ENCODE data around the gene MGRN1.
A peak's percentile ranks its signal among the peaks of the same experiment; 100 is the strongest.

The MGRN1 gene

GRCh38 chr16:4654964-4655590, 30.5 kb downstream of the MGRN1 start:
- DNase-seq: no peak

GRCh38 chr16:4655801-4656200, 31.2 kb downstream of the MGRN1 start:
- DNase-seq: no peak

GRCh38 chr16:4656221-4656620, 31.6 kb downstream of the MGRN1 start:
- no peak for DNase-seq

- no peak for DNase-seq
Observed at GRCh38 chr16:4656695-4657686, 32.4 kb downstream of the MGRN1 start.

GRCh38 chr16:4659363-4660353, 35.0 kb downstream of the MGRN1 start:
- DNase-seq: no peak

- peak; percentile 91 to 92 for DNase-seq
Observed at GRCh38 chr16:4660454-4661007, 35.9 kb downstream of the MGRN1 start.

GRCh38 chr16:4661661-4662060, 37.0 kb downstream of the MGRN1 start:
- no peak for DNase-seq

GRCh38 chr16:4663465-4663776, 38.8 kb downstream of the MGRN1 start:
- no peak for DNase-seq

GRCh38 chr16:4663777-4664465, 39.3 kb downstream of the MGRN1 start:
- DNase-seq: no peak

- peak; percentile 72 to 75 for DNase-seq
Observed at GRCh38 chr16:4664538-4665418, 40.2 kb downstream of the MGRN1 start.

GRCh38 chr16:4666537-4667202, 42.0 kb downstream of the MGRN1 start:
- no peak for DNase-seq

GRCh38 chr16:4667203-4667963, 42.8 kb downstream of the MGRN1 start:
- no peak for DNase-seq

GRCh38 chr16:4668313-4668960, 43.8 kb downstream of the MGRN1 start:
- no peak for DNase-seq

- no peak for DNase-seq
Observed at GRCh38 chr16:4673387-4674046, 48.9 kb downstream of the MGRN1 start.

GRCh38 chr16:4674926-4675530, 50.4 kb downstream of the MGRN1 start:
- no peak for DNase-seq

GRCh38 chr16:4675864-4676786, 51.5 kb downstream of the MGRN1 start:
- peak; percentile 80 to 85 for DNase-seq

- DNase-seq: no peak
Observed at GRCh38 chr16:4676831-4677230, 52.2 kb downstream of the MGRN1 start.
